Activated naive CD8-positive, alpha-beta T cell treated with anti-CD3 and anti-CD28 coated beads, Interleukin-2, amount 10 ng/mL, durations not matched to agents 7 days and 5 days (primary cell): Measurements from ENCODE around the gene STT3B. TPM values are rescaled to one million over a fixed set of nuclear protein-coding genes. Genes with fewer than 3 reads are reported as not detected.
A peak's percentile ranks its signal among the peaks of the same experiment; 100 is the strongest.

Experiments used
- ATAC-seq: fragments of 150-1000 bp; cut with Tn5 transposase; one replicate; pipeline ENCODE4 v1.10.0; 2021; ENCODE audit warnings: low read depth, moderate library complexity
- POLR2A ChIA-PET: fragments of 350-600 bp; sonication (Branson Sonifier 250); formaldehyde crosslinking; loops from one replicate; lab custom pipeline; 2021; ENCODE audit warnings: antibody characterized with exemption; lab: Charles Lee
- DNase-seq: peaks from one replicate; pipeline ENCODE4 v3.0.0; 2021
- H3K27ac Mint-ChIP-seq: one replicate; pipeline ENCODE4 v1.8.0; 2022; ENCODE audit warnings: mild to moderate bottlenecking, mixed read lengths
- H3K27me3 Mint-ChIP-seq: one replicate; pipeline ENCODE4 v1.8.0; 2022; ENCODE audit warnings: mild to moderate bottlenecking, moderate library complexity, mixed read lengths
- H3K36me3 Mint-ChIP-seq: one replicate; pipeline ENCODE4 v1.8.0; 2021; ENCODE audit warnings: mild to moderate bottlenecking, mixed read lengths
- H3K4me1 Mint-ChIP-seq: one replicate; pipeline ENCODE4 v1.8.0; 2021; ENCODE audit warnings: mixed read lengths
- H3K4me3 Mint-ChIP-seq: one replicate; pipeline ENCODE4 v1.8.0; 2022; ENCODE audit warnings: mild to moderate bottlenecking, moderate library complexity, mixed read lengths
- H3K9me3 Mint-ChIP-seq: one replicate; pipeline ENCODE4 v1.8.0; 2021; ENCODE audit warnings: mixed read lengths
- total RNA-seq, 2 experiments: library from RNA; stranded (reverse); gene quantifications; one replicate each; pipeline ENCODE4 v1.2.3, GENCODE V29; 2021

Gene STT3B
- total RNA-seq, 2 experiments from 2014 or later: 123 to 131 TPM

DNA sequence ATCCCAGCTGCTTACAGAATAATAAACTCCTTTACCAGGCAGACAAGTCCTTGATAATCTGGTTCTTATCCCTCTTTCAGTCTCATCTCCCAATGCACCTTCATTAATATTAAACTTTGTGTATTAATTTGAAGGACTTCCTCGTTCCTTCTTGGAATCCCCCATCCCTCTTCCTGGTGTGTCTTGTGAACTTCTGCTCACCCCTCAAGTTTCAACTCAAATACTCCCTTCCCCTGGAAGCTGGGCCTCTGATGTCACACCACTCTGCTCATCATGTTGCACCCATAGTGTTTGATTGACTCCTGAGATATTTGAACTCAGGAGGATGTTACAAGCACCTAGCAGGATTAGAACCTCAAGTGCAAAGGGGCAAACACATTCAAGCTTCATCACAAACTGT, 3.3 kb upstream of the STT3B start:
- peaks cover 9% of the 10 kb centered on the region for H3K36me3 Mint-ChIP-seq
- POLR2A ChIA-PET: no interaction called here
- H3K9me3 Mint-ChIP-seq: no peaks in the 10 kb centered on the region
- DNase-seq: no peak
- H3K27me3 Mint-ChIP-seq: no peaks in the 10 kb centered on the region
- H3K4me3 Mint-ChIP-seq: no peak overlapping the region
- H3K27ac Mint-ChIP-seq: no peak overlapping the region
- ATAC-seq: no peak
- peaks cover 3% of the 10 kb centered on the region for H3K4me1 Mint-ChIP-seq

DNA sequence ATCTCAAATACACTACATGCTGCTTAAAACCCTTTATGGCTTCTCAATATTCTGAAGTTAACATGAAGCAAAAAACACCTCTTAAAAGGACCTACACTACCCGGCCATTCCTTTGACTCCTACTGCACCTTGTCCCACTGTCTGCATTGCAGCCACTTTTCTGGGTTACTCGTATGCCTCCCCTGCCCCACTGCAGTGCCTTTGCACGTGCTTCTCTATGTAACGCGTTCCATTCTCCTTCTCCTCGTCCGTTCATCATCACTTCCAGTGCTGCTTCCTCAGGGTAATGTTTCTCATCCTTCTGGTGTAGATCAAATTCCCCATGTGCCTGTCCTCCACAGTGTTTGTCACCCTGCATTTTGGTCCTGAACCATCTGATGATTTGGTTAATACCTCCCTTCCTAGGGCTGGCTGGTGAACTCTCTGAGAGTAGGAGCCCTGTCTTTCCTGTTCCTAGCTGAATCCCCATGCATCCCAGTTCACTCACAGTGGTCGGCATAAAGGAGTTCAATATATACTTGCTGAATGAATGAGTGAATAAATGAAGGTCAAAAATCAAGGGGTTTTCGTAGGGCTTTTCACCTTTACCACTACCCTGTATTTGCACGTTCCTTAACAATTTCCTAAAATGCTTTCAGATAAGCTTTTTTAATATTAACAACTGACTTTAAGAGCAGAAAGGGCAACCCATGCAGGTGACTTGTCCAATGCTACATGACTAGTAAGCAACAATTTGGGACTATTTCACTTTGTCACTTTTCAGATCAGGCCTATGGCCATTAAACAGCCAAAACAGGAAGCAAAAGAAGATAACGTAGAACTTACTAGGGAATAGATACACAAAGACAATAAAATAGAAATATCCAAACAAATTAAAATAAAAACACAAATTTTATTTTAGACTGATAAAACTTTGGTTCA, 2.4 kb upstream of the STT3B start:
- Mint-ChIP-seq H3K4me3 (no peak overlapping the region), H3K9me3 (no peaks in the 10 kb centered on the region), H3K27ac (no peak overlapping the region), H3K4me1 (peaks cover 3% of the 10 kb centered on the region), H3K36me3 (peaks cover 12% of the 10 kb centered on the region), H3K27me3 (no peaks in the 10 kb centered on the region)
- POLR2A ChIA-PET: no interaction called here
- DNase-seq: no peak
- ATAC-seq: no peak

DNA sequence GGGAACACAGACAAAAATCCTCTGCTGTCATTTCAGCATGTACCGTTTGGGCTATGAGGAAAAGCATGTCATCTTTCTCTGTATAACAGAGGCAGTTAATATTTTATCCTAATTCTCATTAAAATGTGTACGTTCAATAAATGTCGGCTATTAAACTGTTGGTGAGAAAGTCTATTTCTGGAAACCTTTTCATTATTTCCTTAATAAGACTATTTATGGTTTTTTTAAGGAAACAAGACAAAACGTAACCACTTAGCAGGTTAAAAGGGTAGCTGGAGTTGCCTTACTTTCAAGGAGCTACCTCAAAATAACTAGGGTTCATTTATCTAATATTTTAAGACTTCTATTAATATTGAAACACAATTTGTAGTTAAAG, 1.8 kb upstream of the STT3B start:
- Mint-ChIP-seq H3K27me3 (no peaks in the 10 kb centered on the region), H3K4me3 (no peak overlapping the region), H3K9me3 (no peaks in the 10 kb centered on the region), H3K36me3 (peaks cover 12% of the 10 kb centered on the region), H3K4me1 (peaks cover 4% of the 10 kb centered on the region), H3K27ac (no peak overlapping the region)
- ATAC-seq (no peak), DNase-seq (no peak)
- POLR2A ChIA-PET: interaction anchor here (1.5 to 3.4 kb wide), 6 partner anchors 9 to 318 kb away, joined by 7 to 58 read pairs (median 28); no protein-coding TSS in a partner anchor

DNA sequence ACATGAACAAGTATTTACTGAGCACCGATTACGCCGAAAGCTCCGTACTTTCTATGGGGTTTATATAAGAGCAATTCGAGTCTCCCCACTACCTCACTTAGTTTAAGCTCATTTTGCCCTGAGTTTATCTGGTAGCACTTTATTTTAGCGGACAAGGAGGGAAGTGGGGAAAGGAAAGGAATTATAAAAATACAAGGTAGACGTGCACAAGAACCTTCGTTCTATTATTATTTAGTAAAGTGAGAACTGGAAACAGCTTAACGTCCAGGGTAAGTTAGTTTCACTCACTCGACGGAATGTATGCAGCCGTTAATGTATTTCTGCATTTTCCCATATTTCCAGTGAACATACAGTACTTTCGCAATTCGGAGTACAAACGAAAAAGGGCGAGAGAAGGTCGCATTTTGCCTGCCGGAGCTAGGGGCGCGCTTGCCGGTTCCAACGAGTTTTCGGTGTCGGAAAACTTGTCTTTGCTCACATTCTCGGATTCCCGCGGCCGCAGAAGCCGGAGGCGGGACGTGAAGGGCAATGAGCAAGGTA, 1.2 kb upstream of the STT3B start:
- Mint-ChIP-seq H3K9me3 (no peaks in the 10 kb centered on the region), H3K36me3 (peaks cover 18% of the 10 kb centered on the region), H3K4me3 (no peak overlapping the region), H3K4me1 (peaks cover 7% of the 10 kb centered on the region), H3K27ac (peak overlapping the region; percentile 99), H3K27me3 (no peaks in the 10 kb centered on the region)
- POLR2A ChIA-PET: interaction anchor here (0.8 to 3.4 kb wide), 13 partner anchors 9 to 318 kb away, joined by 4 to 58 read pairs (median 10); no protein-coding TSS in a partner anchor
- ATAC-seq (no peak), DNase-seq (no peak)

DNA sequence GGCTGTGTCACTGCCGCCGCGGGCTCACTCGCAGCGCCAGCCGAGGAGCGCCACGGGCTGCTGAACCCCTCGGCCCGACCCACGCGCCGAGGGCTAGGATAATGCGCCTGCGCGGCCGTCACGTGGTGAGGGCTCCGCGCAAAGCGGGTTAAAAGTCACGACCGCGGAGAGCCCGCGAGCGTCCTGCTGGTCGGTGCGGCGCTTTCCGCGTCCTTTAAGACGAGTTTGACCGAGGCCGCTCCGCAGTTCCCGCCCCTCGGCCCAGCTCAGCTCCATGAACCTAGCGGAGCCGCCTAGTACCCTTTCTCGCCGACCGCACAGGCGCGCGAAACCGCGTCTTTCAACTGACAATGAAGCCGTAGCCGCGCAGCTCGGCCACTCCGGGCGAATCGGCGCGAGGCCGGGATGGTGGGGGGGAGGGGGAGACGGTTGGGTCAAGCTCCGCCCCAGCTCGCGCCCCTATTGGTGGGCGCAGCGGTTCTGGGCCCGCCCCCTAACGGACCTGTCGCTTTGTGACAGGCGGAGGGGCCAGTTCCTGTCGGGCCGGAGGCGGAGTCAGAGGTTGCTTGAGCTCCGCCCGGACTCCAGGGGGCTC, 636 bp upstream of the STT3B start:
- peaks cover 20% of the 10 kb centered on the region for H3K36me3 Mint-ChIP-seq
- POLR2A ChIA-PET: interaction anchor here (0.6 to 3.4 kb wide), 42 partner anchors 9 to 1908 kb away, joined by 3 to 58 read pairs (median 5); partner anchors contain the start of gene UBP1
- H3K9me3 Mint-ChIP-seq: no peaks in the 10 kb centered on the region
- no peak overlapping the region for H3K4me3 Mint-ChIP-seq
- H3K27me3 Mint-ChIP-seq: no peaks in the 10 kb centered on the region
- peaks cover 8% of the 10 kb centered on the region for H3K4me1 Mint-ChIP-seq
- peak; percentile 98 for DNase-seq
- ATAC-seq: peak; percentile 80
- H3K27ac Mint-ChIP-seq: peak overlapping the region; percentile 99

DNA sequence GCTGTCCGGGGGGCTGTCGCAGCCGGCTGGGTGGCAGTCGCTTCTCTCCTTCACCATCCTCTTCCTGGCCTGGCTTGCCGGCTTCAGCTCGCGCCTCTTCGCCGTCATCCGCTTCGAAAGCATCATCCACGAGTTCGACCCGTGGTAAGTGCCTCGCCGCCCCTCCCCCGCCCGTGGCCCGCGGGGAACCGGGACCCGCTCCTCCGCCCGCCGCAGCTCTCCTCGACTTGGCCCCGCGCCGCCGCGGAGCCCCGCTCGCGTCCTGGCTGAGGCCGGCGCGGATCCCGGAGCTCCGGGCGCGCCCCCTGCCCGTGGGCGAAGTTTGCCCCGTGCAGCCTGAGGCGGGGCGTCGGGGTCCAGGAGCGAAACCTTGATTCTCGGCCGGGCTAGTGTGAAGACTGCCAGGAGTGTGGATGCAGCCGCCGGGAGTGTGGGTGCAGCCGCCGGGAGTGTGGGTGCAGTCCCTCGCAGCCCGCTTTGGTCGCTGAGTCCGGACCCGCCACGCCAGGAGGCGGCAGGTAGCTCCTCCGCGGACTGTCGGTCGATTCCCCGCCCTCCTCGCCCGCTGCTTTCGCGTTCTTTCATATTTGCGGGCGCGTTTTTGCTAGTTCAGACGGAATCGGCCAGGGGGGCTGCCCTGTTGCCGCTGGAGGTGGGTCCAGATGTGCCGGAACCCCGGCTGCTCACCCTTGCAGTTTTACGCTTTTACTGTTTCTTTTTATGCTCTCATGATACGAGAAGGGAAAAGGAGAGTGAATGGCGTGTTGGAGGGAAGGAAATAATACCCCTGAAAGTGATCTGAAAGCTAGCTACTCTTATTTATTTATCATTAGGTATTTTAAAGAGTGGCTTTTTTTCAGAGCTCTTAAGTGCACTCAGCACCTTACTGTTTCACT, 692 bp downstream of the STT3B start:
- DNase-seq: peak; percentile 79
- Mint-ChIP-seq H3K27me3 (no peaks in the 10 kb centered on the region), H3K27ac (peak overlapping the region; percentile 97), H3K4me1 (peaks cover 21% of the 10 kb centered on the region), H3K36me3 (peaks cover 30% of the 10 kb centered on the region), H3K4me3 (no peak overlapping the region), H3K9me3 (no peaks in the 10 kb centered on the region)
- no peak for ATAC-seq
- POLR2A ChIA-PET: interaction anchor here (0.8 to 3.4 kb wide), 38 partner anchors 8 to 1907 kb away, joined by 3 to 58 read pairs (median 4); partner anchors contain the start of gene UBP1

DNA sequence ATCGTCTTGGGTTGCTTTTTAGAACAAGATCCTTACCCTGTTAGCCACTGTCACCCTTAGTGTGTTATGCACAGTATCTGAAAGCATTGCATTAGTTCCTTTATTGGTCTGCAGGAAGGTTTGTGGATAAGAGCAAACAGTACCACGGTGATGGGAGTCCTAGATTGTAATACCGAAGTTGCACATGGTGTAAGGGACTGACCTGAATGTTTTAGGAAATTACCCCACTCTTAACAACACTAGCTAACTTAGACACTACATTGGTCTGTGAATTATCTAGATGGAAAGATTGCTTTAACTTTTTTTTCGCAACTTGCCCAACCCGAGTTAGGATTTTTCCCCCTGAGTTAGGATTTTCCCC, 1.3 kb downstream of the STT3B start:
- POLR2A ChIA-PET: interaction anchor here (0.9 to 3.4 kb wide), 15 partner anchors 7 to 1186 kb away, joined by 3 to 58 read pairs (median 5); no protein-coding TSS in a partner anchor

DNA sequence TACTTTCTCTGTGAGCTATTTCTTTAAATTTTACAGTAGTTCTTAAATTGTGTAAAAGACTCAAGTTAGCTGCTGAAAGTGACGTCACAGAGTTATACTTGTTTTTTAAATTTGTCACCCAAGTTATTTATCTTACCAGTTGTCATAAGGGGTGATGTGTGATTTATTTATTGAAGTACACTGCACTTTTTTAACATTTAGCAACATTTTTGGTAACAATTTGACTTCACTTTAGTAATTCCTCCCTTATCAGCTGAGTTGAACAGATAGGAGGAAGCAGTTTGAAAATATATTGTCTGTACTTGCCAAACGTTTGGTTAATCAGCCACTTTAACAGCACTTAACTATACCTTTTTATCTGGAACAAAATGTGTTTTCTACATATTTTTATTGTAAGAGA, 3.8 kb downstream of the STT3B start:
- peak overlapping the region; percentile 84 for H3K27ac Mint-ChIP-seq
- no peaks in the 10 kb centered on the region for H3K9me3 Mint-ChIP-seq
- peaks cover 46% of the 10 kb centered on the region for H3K4me1 Mint-ChIP-seq
- POLR2A ChIA-PET: interaction anchor here (0.9 to 1.5 kb wide), 2 partner anchors 9 to 28 kb away, joined by 3 to 6 read pairs; no protein-coding TSS in a partner anchor
- H3K27me3 Mint-ChIP-seq: no peaks in the 10 kb centered on the region
- DNase-seq: no peak
- no peak overlapping the region for H3K4me3 Mint-ChIP-seq
- peaks cover 46% of the 10 kb centered on the region for H3K36me3 Mint-ChIP-seq
- ATAC-seq: no peak

More for the DNA sequence above, 1.3 kb downstream of the STT3B start:
- Mint-ChIP-seq H3K4me3 (no peak overlapping the region), H3K27me3 (no peaks in the 10 kb centered on the region), H3K27ac (peak overlapping the region; percentile 97), H3K36me3 (peaks cover 34% of the 10 kb centered on the region), H3K4me1 (peaks cover 28% of the 10 kb centered on the region), H3K9me3 (no peaks in the 10 kb centered on the region)
- no peak for ATAC-seq
- no peak for DNase-seq

DNA sequence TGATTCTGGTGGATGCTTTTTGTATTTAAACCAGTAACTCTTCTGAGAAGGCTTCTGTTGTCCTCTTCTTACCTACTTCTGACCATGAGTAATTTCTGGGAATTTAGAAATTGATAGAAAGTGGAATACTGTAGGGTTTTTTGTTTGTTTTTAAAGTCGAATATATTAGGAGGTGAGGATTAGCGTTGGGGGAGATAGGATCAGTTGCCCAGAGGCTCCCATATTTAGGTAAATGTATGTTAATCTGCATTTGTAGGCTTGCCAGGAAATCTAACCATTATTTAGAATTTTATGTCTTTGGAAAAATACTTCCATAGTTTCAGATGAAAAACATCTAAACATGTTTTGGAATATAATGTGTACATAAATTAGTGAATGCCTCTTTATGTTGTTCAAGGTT, 6.1 kb downstream of the STT3B start:
- ATAC-seq: no peak
- peaks cover 57% of the 10 kb centered on the region for H3K36me3 Mint-ChIP-seq
- no peaks in the 10 kb centered on the region for H3K27me3 Mint-ChIP-seq
- no peak overlapping the region for H3K27ac Mint-ChIP-seq
- H3K9me3 Mint-ChIP-seq: no peaks in the 10 kb centered on the region
- no peak for DNase-seq
- POLR2A ChIA-PET: no interaction called here
- no peak overlapping the region for H3K4me3 Mint-ChIP-seq
- peaks cover 53% of the 10 kb centered on the region for H3K4me1 Mint-ChIP-seq

DNA sequence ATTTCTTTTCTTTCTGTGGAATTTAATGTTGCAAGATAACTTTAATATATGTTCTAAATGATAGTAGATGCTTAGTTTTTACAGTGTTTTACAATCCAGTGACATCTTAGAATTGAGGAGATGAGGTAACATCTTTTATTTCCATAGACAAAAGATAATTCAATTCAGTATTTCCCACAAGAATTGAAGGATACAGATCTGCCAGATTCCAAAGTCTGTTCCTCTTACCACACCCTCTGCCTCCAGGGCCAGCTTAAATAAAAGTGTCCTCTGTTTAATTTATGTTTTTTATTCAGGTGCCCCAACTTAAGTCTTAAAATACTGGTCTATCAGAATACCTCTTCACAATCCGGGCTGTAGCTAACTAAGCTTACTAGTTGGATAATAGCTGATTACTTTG, 6.5 kb downstream of the STT3B start:
- Mint-ChIP-seq H3K36me3 (peaks cover 54% of the 10 kb centered on the region), H3K4me1 (peaks cover 57% of the 10 kb centered on the region), H3K9me3 (no peaks in the 10 kb centered on the region), H3K27me3 (no peaks in the 10 kb centered on the region), H3K27ac (no peak overlapping the region), H3K4me3 (peak overlapping the region; percentile 46)
- no peak for DNase-seq
- POLR2A ChIA-PET: no interaction called here
- no peak for ATAC-seq

DNA sequence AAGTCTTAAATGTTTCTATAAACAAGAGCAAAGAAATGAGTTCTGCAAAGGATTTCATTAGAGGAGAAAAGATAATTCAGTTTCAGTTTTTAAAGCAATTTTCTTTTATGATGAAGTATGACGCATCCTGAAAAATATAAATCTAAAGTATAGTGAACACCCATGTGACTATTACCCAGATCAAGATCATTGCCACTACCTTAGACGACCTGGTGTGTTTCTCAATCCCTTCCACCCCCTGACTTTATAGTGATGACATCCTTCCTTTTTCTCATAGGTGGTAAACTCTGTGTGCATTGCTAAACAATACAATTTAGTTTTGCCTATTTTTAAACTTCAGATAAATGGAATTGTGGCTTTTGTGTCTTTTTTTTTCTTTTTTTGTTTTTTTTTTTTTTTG, 8.4 kb downstream of the STT3B start:
- DNase-seq: no peak
- Mint-ChIP-seq H3K27me3 (no peaks in the 10 kb centered on the region), H3K4me1 (peaks cover 60% of the 10 kb centered on the region), H3K36me3 (peaks cover 48% of the 10 kb centered on the region), H3K27ac (no peak overlapping the region), H3K4me3 (no peak overlapping the region), H3K9me3 (no peaks in the 10 kb centered on the region)
- ATAC-seq: peak; percentile 81
- POLR2A ChIA-PET: interaction anchor here (3.1 kb wide), 1 partner anchor 8 kb away, joined by 12 read pairs; the partner anchor contains the start of gene STT3B

DNA sequence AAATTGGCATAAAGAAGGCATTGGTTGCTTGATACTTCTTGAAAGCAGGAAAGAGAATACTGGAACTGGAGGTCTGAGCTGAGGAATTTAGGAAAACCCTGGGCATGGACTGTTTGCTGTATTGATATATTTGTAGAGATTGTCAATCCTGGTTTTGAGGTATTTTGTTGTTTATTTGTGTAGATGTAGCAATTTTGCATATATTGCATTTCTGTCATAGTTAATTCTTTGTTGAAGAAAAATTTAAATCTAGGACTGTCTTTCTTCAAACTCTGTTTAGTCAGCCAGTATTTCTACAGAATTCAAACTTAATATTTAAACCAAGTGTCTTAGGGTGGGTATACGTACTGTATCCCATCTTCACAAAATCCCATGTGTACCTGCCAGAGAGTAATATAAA, 9.5 kb downstream of the STT3B start:
- no peaks in the 10 kb centered on the region for H3K27me3 Mint-ChIP-seq
- H3K4me3 Mint-ChIP-seq: no peak overlapping the region
- no peaks in the 10 kb centered on the region for H3K9me3 Mint-ChIP-seq
- peaks cover 61% of the 10 kb centered on the region for H3K4me1 Mint-ChIP-seq
- peaks cover 43% of the 10 kb centered on the region for H3K36me3 Mint-ChIP-seq
- POLR2A ChIA-PET: interaction anchor here (3.1 kb wide), 1 partner anchor 9 kb away, joined by 12 read pairs; the partner anchor contains the start of gene STT3B
- ATAC-seq (no peak), DNase-seq (no peak)
- no peak overlapping the region for H3K27ac Mint-ChIP-seq
